Astrocyte of the spinal cord (primary cell): ENCODE measurements around the gene PRKG1.

Experiments used
- DNase-seq: peaks from one replicate; pipeline ENCODE4 v3.0.0; 2011; ENCODE audit warnings: low read depth, low spot score
- H3K4me3 ChIP-seq: 2 replicates; pipeline ENCODE4 v1.5.1; 2011; ENCODE audit warnings: low read depth, mild to moderate bottlenecking, low read length, moderate library complexity
- in situ Hi-C: cut with HindIII; loops from 2 replicates; pipeline ENCODE4 v1.10.0; 2017; ENCODE audit warnings: low sequenced_read_pairs
- TF ChIP-seq, protein P1 (sequence below): IDR thresholded peaks from 2 replicates; pipeline ENCODE4 v1.5.1; 2012; ENCODE audit warnings: low read depth, mild to moderate bottlenecking, low read length, inconsistent platforms

The PRKG1 gene

DNA sequence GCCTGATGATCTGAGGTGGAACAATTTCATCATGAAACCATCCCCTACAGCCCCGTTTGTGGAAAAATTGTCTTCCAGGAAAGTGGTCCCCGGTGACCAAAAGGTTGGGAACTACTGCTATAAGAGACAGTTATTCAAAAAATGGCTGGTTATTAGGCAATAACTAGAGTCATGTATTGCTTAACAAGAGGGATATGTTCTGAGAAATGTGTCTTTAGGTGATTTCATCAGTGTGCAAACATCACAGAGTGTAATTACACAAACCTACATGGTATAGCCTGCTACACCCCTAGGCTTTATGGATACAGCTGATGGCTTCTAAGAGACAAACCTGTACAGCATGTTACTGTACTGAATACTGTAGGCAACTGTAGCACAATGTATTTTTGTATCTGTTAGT is 696.4 kb downstream of the PRKG1 start:
- no peak overlapping the region for H3K4me3 ChIP-seq
- DNase-seq, result no peak
- TF ChIP-seq, protein P1, sequence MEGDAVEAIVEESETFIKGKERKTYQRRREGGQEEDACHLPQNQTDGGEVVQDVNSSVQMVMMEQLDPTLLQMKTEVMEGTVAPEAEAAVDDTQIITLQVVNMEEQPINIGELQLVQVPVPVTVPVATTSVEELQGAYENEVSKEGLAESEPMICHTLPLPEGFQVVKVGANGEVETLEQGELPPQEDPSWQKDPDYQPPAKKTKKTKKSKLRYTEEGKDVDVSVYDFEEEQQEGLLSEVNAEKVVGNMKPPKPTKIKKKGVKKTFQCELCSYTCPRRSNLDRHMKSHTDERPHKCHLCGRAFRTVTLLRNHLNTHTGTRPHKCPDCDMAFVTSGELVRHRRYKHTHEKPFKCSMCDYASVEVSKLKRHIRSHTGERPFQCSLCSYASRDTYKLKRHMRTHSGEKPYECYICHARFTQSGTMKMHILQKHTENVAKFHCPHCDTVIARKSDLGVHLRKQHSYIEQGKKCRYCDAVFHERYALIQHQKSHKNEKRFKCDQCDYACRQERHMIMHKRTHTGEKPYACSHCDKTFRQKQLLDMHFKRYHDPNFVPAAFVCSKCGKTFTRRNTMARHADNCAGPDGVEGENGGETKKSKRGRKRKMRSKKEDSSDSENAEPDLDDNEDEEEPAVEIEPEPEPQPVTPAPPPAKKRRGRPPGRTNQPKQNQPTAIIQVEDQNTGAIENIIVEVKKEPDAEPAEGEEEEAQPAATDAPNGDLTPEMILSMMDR, result no peak
- in situ Hi-C loops, result no loop called here

- no peak overlapping the region for H3K4me3 ChIP-seq
- in situ Hi-C loops, result no loop called here
- TF ChIP-seq, protein P1, result no peak
- no peak for DNase-seq
These were observed 698.1 kb downstream of the PRKG1 start for GRCh38 chr10:51772387-51772786.

- DNase-seq, result no peak
- no peak overlapping the region for H3K4me3 ChIP-seq
- in situ Hi-C loops, result no loop called here
- TF ChIP-seq, protein P1, result no peak
These were observed 699.4 kb downstream of the PRKG1 start for GRCh38 chr10:51773681-51774080.

DNA sequence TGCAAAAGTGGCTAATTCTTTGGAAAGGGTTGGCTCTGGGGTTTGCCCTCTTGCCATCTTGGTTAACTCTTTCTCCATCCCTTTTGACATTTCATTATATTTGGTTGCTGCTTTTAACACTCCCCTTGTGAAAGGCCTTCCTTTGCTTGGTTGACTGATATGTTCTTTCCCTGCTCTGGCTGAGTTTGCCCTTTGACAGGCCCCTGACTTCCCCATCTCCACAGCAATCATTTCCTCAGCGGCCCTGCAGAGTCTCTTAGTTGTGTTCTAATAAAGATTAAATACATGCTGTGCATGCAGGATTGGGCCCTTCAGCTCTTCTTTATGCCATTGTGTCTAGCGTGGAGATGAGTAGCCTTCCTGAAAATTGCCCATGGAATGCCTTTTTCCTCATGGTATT is 709.7 kb downstream of the PRKG1 start:
- TF ChIP-seq, protein P1, result no peak
- no peak for DNase-seq
- in situ Hi-C loops, result no loop called here
- no peak overlapping the region for H3K4me3 ChIP-seq

DNA sequence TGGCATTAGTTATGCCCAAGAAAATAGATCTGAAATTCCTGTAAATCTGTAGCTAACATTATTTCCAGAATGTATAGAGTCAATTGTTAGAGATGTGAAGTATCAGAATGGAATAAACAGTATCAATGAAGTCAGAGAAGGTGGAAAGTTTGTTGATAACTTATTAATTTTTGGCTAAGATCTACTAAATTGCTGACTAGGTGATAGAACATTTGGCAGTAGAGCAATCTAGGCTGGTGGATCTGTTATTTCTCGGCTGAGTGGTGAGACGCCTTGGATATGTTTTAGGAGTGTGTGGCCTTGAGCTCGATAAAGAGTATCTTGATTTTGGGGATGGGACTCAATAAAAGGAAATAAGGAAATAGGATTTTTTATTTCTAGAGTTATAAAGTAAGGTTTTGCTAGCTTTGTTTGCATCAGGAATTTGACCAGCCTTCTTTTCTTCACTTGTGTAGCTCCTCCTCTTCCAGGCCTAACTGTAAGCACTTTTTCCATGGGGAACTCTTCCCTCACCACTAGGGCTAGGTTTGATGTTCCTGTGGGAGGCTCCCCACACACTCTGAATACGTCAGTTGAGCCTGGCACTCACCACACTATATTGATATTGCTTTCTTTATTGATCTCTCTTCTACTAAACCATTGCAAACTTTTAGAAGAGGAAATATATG is 711.9 kb downstream of the PRKG1 start:
- DNase-seq, result no peak
- TF ChIP-seq, protein P1, result no peak
- no peak overlapping the region for H3K4me3 ChIP-seq
- in situ Hi-C loops, result no loop called here

DNA sequence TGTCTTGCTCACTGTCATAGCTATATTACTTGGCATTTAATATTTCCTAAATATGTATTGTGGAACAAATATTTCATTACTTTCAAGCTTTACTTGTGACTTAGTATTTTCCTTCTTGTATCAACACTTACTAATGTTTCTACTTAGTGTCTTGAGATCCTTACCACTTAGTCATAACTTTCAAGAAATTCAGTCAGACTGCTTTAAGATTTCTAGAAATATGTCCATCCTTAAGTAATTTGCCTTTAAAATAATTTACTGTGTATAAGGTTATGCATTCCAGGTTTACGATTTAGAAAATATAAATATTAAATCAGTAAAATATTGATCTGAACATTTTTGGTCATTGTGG is 712.4 kb downstream of the PRKG1 start:
- no peak for DNase-seq
- in situ Hi-C loops, result no loop called here
- H3K4me3 ChIP-seq, result no peak overlapping the region
- TF ChIP-seq, protein P1, result no peak
